ENCODE measurements around the gene SESN2. TPM values are rescaled to one million over a fixed set of nuclear protein-coding genes. Genes with fewer than 3 reads are reported as not detected.
A peak's percentile ranks its signal among the peaks of the same experiment; 100 is the strongest.

Gene SESN2
- total and polyA plus RNA-seq, 10 of the 15 experiments (the other 5 are each of a cell fraction or from before 2014, with no cell fraction given), result 1.5 to 40.9 (median 17.8) TPM

GRCh38 chr1:28248273-28249012 is 10.9 kb upstream of the SESN2 start (continued):
- TF ChIP-seq NBN (IDR thresholded peaks at IDR 0.05) (peak; percentile 15; the same call in 1 of the 2 replicates), RELB (IDR thresholded peaks at IDR 0.05; ENCODE audit: low read depth) (peak; percentile 30; the same call in 1 of the 2 replicates), TARDBP (IDR thresholded peaks at IDR 0.05; ENCODE audit: borderline replicate concordance) (no peak), RAD51 (IDR thresholded peaks at IDR 0.05) (no peak), SMAD5 (IDR thresholded peaks at IDR 0.05; ENCODE audit: low read depth) (no peak), IRF5 (IDR thresholded peaks at IDR 0.05; ENCODE audit: borderline replicate concordance) (no peak), ZBTB33 (IDR thresholded peaks at IDR 0.05) (no peak), EED (IDR thresholded peaks at IDR 0.05; ENCODE audit: low read depth) (no peak), ATF3 (IDR thresholded peaks at IDR 0.05; ENCODE audit: borderline replicate concordance, extremely low read depth, low read depth, low read length) (no peak), RAD21 (IDR thresholded peaks at IDR 0.05; ENCODE audit: insufficient read depth, low read depth, low read length) (peak; percentile 87), TAF1 (IDR thresholded peaks at IDR 0.05; ENCODE audit: borderline replicate concordance, low read depth, low read length) (peak; percentile 60; the same call in 1 of the 2 replicates), CHD1 (IDR thresholded peaks at IDR 0.05; ENCODE audit: low read depth, low read length) (no peak), SMARCA5 (IDR thresholded peaks at IDR 0.05) (peak; percentile 70; the same call in 1 of the 2 replicates), ZNF687 (IDR thresholded peaks at IDR 0.05) (no peak), GATAD2B (conservative IDR thresholded peaks at IDR 0.05; ENCODE audit: low read depth) (no peak), RBBP5 (conservative IDR thresholded peaks at IDR 0.05) (no peak)

Data from GM12878 (cell line).